ENCODE measurements around the gene RXRA.

DNA sequence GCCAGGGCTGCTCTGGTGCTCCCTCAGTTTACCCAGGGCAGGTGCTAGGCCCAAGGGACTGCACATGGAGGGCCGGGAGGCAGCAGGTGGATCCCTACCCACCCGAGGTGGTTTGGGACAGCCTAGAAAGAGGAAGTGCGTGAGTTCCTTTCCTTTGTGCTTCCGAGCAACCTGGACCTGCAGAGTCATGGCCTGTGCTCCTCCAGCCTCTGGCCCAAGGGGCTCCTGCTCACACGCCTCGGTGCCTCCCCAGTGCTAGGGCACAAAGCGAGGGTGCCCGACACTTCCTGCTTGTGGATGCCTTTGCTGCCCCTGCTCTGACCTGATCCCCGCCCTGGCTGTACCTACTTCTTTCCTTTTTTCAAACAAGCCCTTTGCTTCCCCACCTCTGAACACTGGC is 79.3 kb downstream of the RXRA start:
- TF ChIP-seq POLR2AphosphoS5 (IDR thresholded peaks at IDR 0.05; ENCODE audit: low read depth, low read length) (no peak), TAF1 (IDR thresholded peaks at IDR 0.05; ENCODE audit: low read depth, low read length) (no peak), POLR2A (IDR thresholded peaks at IDR 0.05; ENCODE audit: low read depth, low read length) (no peak)

All from GM12891 (cell line).